K562 (cell line): ENCODE measurements around the gene LRRC4C.

Experiments
- BRD9 ChIP-seq: fragments of 450-650 bp; IDR thresholded peaks from 2 replicates; pipeline ENCODE4 v1.6.1; 2018; ENCODE audit warnings: low read depth; ENCODE audit not compliant: partially characterized antibody
- RFX5 ChIP-seq: IDR thresholded peaks from 2 replicates; pipeline ENCODE4 v1.6.1; 2011; ENCODE audit warnings: low read depth, mild to moderate bottlenecking, improper control_type of control experiment, low read length
- SP2 ChIP-seq: IDR thresholded peaks from 2 replicates; pipeline ENCODE4 v1.6.1; 2011; ENCODE audit warnings: mild to moderate bottlenecking, low read depth, low read length, moderate library complexity; ENCODE audit not compliant: poor library complexity, severe bottlenecking; ENCODE audit errors: extremely low read depth
- TARDBP ChIP-seq: fragments of 450-650 bp; IDR thresholded peaks from 2 replicates; pipeline ENCODE4 v1.6.1; 2016
- TF ChIP-seq, protein P1 (sequence below), 2 experiments: fragments of 200-800 bp in 1 of 2; sonication (Bioruptor generic) in 1 of 2; sonication (generic) in 1 of 2; formaldehyde crosslinking in 1 of 2; IDR thresholded peaks in 1 of 2; conservative IDR thresholded peaks in 1 of 2; 2 replicates each; pipeline versions ENCODE4 v1.5.0 to v1.6.1; 2016 to 2020; ENCODE audit warnings: missing compliant biosample characterization in 1 of 2, missing genetic modification characterization in 1 of 2, missing genetic modification reagents in 1 of 2
- TF ChIP-seq, protein P2 (sequence below): fragments of 250-450 bp; sonication (Bioruptor Pico); IDR thresholded peaks from 2 replicates; pipeline ENCODE4 v1.8.0; 2021; ENCODE audit warnings: mild to moderate bottlenecking, moderate library complexity
- TF ChIP-seq, protein P3 (sequence below): IDR thresholded peaks from 3 replicates; pipeline ENCODE4 v1.6.1; 2011; ENCODE audit warnings: borderline replicate concordance, mild to moderate bottlenecking; ENCODE audit not compliant: insufficient read length, insufficient read depth

DNA sequence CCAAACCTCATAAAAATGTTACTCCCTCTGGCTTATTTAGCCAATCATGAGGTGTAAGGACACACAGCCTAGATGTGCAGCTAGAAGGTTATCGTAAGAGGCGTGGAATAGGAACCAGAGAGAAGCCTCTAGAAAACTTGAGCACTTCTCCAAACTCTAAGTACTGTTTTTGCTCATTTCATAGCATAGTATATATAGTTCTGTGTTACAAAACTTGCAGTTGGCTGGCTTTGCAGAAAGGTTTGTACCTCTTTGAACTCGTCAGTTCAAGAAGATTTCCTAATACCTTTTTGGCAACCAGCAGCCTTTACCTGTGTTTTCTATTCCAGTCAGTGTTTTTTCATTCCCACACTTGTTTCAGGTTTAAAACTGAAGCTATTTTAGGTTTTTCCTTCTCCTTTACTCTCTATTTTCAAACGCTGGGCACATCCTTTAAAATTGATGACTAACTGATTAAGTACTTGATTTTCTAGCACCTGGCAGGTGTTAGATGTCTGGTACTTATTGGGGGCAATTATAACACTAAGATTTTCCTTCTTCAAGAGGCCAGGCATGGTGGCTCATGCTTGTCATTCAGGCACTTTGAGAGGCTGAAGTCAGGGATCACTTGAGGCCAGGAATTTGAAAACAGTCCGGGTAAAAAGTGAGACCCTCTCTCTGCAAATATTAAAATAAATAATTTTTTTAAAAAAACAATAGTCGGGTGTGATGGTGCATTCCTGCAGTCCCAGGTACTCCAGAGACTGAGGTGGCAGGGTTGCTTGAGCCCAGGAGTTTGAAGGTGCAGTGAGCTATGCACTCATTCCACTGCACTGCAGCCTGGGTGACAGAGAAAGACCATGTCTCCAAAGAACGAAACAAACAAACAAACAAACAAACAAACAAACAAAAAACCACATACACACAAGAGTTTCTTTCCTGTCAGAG is 125.2 kb downstream of the LRRC4C start:
- TF ChIP-seq SP2 (no peak), RFX5 (no peak), BRD9 (no peak), TARDBP (no peak)
- TF ChIP-seq, protein P1, sequence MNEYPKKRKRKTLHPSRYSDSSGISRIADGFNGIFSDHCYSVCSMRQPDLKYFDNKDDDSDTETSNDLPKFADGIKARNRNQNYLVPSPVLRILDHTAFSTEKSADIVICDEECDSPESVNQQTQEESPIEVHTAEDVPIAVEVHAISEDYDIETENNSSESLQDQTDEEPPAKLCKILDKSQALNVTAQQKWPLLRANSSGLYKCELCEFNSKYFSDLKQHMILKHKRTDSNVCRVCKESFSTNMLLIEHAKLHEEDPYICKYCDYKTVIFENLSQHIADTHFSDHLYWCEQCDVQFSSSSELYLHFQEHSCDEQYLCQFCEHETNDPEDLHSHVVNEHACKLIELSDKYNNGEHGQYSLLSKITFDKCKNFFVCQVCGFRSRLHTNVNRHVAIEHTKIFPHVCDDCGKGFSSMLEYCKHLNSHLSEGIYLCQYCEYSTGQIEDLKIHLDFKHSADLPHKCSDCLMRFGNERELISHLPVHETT (CRISPR knock-in tag; conservative IDR thresholded peaks at IDR 0.05 in 1 of 2, IDR thresholded peaks at IDR 0.05 in 1 of 2) = no peak
- TF ChIP-seq, protein P2, sequence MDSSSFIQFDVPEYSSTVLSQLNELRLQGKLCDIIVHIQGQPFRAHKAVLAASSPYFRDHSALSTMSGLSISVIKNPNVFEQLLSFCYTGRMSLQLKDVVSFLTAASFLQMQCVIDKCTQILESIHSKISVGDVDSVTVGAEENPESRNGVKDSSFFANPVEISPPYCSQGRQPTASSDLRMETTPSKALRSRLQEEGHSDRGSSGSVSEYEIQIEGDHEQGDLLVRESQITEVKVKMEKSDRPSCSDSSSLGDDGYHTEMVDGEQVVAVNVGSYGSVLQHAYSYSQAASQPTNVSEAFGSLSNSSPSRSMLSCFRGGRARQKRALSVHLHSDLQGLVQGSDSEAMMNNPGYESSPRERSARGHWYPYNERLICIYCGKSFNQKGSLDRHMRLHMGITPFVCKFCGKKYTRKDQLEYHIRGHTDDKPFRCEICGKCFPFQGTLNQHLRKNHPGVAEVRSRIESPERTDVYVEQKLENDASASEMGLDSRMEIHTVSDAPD = no peak
- TF ChIP-seq, protein P3, sequence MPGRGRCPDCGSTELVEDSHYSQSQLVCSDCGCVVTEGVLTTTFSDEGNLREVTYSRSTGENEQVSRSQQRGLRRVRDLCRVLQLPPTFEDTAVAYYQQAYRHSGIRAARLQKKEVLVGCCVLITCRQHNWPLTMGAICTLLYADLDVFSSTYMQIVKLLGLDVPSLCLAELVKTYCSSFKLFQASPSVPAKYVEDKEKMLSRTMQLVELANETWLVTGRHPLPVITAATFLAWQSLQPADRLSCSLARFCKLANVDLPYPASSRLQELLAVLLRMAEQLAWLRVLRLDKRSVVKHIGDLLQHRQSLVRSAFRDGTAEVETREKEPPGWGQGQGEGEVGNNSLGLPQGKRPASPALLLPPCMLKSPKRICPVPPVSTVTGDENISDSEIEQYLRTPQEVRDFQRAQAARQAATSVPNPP = no peak
